HG03108 (cell line): ENCODE data around the gene NR2C1.
A peak's percentile ranks its signal among the peaks of the same experiment; 100 is the strongest.
"Not testable (repeated sequence)": the region's sequence is repeated elsewhere in the genome, so short reads cannot be mapped to it uniquely, and the experiment has no call there.

Experiments used
- ATAC-seq: cut with Tn5 transposase; IDR thresholded peaks from one replicate; pipeline ENCODE4 v1.9.1; 2021; ENCODE audit warnings: moderate library complexity; ENCODE audit not compliant: unreplicated experiment

NR2C1 gene

GRCh38 chr12:95072900-95073697 lies at the start of gene NR2C1:
Gene NR2C1, minus strand, starts transcription at chr12:95073618. Its CDS starts 6,234 bp downstream, at chr12:95067384.
- ATAC-seq = peak; percentile 94

- no peak for ATAC-seq
Observed at GRCh38 chr12:95118788-95119179, 45.4 kb upstream of the NR2C1 start.

GRCh38 chr12:95118138-95118787 lies 44.8 kb upstream of the NR2C1 start:
- no peak for ATAC-seq

- peak; percentile 76 for ATAC-seq
Observed at GRCh38 chr12:95117178-95117599, 43.8 kb upstream of the NR2C1 start.

GRCh38 chr12:95116773-95117172 lies 43.4 kb upstream of the NR2C1 start:
- peak; percentile 48 for ATAC-seq

DNA sequence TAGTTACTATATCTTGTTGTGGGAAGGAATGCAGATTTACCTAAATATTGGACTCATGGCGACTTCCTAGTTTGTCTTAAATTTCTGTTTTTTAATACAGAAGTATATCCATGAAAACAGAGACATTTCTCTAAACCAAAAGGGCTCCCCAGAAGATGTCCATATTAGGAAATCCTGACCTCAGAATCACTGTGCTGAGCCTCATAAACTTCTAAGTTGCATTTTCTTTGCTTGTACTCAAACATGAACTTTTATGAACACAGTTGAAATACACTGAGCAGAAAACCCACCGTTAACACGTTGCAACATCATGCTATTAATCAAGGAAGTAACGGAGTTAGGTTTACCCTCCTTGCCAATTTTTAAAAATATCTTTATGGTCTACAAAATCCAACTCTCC lies 42.9 kb upstream of the NR2C1 start:
- no peak for ATAC-seq

GRCh38 chr12:95115641-95116040 lies 42.2 kb upstream of the NR2C1 start:
- ATAC-seq = no peak

GRCh38 chr12:95114766-95115405 lies 41.5 kb upstream of the NR2C1 start:
- ATAC-seq = no peak

- no peak for ATAC-seq
Observed at GRCh38 chr12:95107362-95107761, 33.9 kb upstream of the NR2C1 start.

GRCh38 chr12:95105540-95105939 lies 32.1 kb upstream of the NR2C1 start:
- ATAC-seq = no peak

GRCh38 chr12:95104919-95105452 lies 31.6 kb upstream of the NR2C1 start:
- no peak for ATAC-seq

GRCh38 chr12:95102916-95103671 lies 29.7 kb upstream of the NR2C1 start:
- peak; percentile 98 for ATAC-seq

DNA sequence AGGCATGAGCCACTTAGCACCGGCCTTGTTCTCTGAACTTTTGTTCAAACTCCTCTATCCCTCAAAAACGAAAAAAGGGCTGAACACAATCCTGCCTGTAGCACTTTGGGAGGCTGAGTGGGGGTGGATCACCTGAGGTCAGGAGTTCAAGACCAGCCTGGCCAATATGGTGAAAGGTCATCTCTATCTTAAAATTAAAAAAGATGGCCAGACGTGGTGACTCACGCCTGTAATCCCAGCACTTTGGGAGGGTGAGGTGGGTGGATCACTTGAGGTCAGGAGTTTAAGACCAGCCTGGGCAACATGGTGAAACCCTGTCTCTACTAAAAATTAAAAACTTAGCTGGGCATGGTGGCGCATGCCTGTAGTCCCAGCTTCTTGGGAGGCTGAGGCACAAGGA lies 28.5 kb upstream of the NR2C1 start:
- ATAC-seq = not testable (repeated sequence)

- no peak for ATAC-seq
Observed at GRCh38 chr12:95100264-95101190, 27.1 kb upstream of the NR2C1 start.

DNA sequence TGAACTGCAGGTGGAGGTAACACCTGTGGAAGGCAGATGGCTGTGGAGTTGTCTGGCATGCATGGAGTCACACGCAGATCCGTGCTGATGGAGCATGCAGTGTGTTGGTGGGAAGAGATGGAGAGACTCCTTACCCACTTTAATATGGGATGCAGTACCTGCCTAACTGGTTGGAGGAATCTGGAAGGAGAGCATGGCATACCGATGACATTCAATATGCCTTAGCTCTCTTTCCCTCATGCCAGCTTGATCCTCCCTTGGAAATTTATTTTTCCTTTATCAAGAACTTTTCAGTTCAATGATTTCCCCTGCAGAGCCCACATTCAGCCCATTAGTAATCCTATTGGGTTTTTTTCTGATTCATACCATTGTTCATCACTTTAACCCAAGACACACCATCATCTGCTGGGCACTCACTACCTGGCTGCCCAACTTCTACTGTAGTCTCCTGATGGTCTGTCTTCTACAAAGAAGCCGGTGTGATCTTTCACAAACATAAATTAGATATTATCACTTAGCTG lies 25.9 kb upstream of the NR2C1 start:
- no peak for ATAC-seq

- ATAC-seq = no peak
Observed at GRCh38 chr12:95096852-95097251, 23.4 kb upstream of the NR2C1 start.

DNA sequence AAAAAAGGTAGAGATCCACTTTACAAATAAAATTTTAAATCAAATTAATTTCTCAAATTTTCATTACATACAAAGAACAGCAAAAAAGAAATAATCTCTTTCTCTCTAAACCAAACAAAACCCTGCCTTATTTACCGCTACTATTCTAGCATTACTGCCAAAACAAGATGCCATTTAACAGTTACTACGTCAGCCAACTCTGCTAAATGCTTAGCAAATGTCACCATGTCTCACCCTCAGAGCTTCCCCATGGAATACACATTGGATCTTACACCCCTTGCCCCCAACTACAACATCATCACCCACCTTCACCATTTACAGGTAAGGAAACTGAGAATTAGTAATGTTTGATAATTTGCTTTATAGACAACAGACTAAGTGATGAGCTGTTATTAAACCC lies 23.0 kb upstream of the NR2C1 start:
- no peak for ATAC-seq

- ATAC-seq = not testable (repeated sequence)
Observed at GRCh38 chr12:95095866-95096265, 22.4 kb upstream of the NR2C1 start.

- ATAC-seq = no peak
Observed at GRCh38 chr12:95089462-95089861, 16.0 kb upstream of the NR2C1 start.

DNA sequence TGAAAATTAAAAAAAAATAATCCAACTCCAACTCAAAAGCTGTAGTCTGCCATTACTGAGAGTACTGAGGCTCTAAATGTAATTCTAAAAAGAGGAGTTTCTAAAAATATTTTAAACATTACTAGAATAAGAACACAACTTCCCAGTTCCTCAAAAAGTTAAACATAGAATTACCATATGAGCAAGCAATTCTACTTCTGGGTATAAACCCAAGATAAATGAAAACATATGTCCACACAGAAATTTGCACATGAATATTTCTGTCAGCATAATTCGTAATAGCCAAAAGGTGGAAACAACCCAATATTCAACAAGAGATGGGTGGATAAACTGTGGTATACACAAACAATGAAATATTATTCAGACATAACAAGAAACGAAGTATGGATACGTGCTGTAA lies 15.0 kb upstream of the NR2C1 start:
- peak; percentile 78 for ATAC-seq
